HepG2 (cell line): ENCODE results near the gene INHBC. TPM values are rescaled to one million over a fixed set of nuclear protein-coding genes. Genes with fewer than 3 reads are reported as not detected.

Experiments used
- CERS6 ChIP-seq: sonication (generic); formaldehyde crosslinking; IDR thresholded peaks from 2 replicates; pipeline ENCODE4 v1.5.0; 2020; ENCODE audit warnings: missing genetic modification reagents
- CREBL2 ChIP-seq: sonication (generic); formaldehyde crosslinking; IDR thresholded peaks from 2 replicates; pipeline ENCODE4 v1.8.1; 2023; ENCODE audit warnings: missing genetic modification reagents, mild to moderate bottlenecking, borderline replicate concordance
- DMAP1 ChIP-seq: IDR thresholded peaks from 2 replicates; pipeline ENCODE4 v1.6.1; 2016
- MTA1 ChIP-seq: sonication (generic); formaldehyde crosslinking; IDR thresholded peaks from 2 replicates; pipeline ENCODE4 v1.4.0; 2020; ENCODE audit warnings: missing genetic modification reagents, mild to moderate bottlenecking, borderline replicate concordance
- MTA3 ChIP-seq: sonication (generic); formaldehyde crosslinking; IDR thresholded peaks from 2 replicates; pipeline ENCODE4 v1.4.0; 2020; ENCODE audit warnings: missing genetic modification reagents
- NFIB ChIP-seq: sonication (generic); formaldehyde crosslinking; IDR thresholded peaks from 2 replicates; pipeline ENCODE4 v1.9.0; 2021; ENCODE audit warnings: missing genetic modification reagents, mild to moderate bottlenecking, borderline replicate concordance
- NR2C2 ChIP-seq: sonication (generic); formaldehyde crosslinking; IDR thresholded peaks from 2 replicates; pipeline ENCODE4 v1.4.0; 2020; ENCODE audit warnings: missing genetic modification reagents, mild to moderate bottlenecking, moderate library complexity, borderline replicate concordance
- TCF12 ChIP-seq, 2 experiments: fragments of 450-650 bp in 1 of 2; sonication (generic) in 1 of 2; formaldehyde crosslinking in 1 of 2; IDR thresholded peaks; 2 replicates each; pipeline versions ENCODE4 v1.6.1 to v1.8.0; 2017 to 2022; ENCODE audit warnings: antibody characterized with exemption in 1 of 2, mild to moderate bottlenecking in 1 of 2, missing genetic modification reagents in 1 of 2, moderate library complexity in 1 of 2
- ZBTB21 ChIP-seq: sonication (generic); formaldehyde crosslinking; IDR thresholded peaks from 2 replicates; pipeline ENCODE4 v1.4.0; 2020; ENCODE audit warnings: missing genetic modification reagents
- ZNF136 ChIP-seq: sonication (generic); formaldehyde crosslinking; IDR thresholded peaks from 2 replicates; pipeline ENCODE4 v1.8.1; 2022; ENCODE audit warnings: low read depth, mild to moderate bottlenecking, moderate library complexity, missing genetic modification reagents
- ZNF350 ChIP-seq: sonication (generic); formaldehyde crosslinking; IDR thresholded peaks from 2 replicates; pipeline ENCODE4 v1.4.0; 2020; ENCODE audit warnings: mild to moderate bottlenecking, low read depth, missing genetic modification reagents, borderline replicate concordance
- ZNF670 ChIP-seq: sonication (generic); formaldehyde crosslinking; IDR thresholded peaks from 2 replicates; pipeline ENCODE4 v1.8.0; 2022; ENCODE audit warnings: mild to moderate bottlenecking, missing genetic modification reagents, borderline replicate concordance
- ZNF703 ChIP-seq: sonication (generic); formaldehyde crosslinking; IDR thresholded peaks from 2 replicates; pipeline ENCODE4 v1.5.1; 2020; ENCODE audit warnings: missing genetic modification reagents, mild to moderate bottlenecking, moderate library complexity, borderline replicate concordance
- ZNF724P ChIP-seq: sonication (generic); formaldehyde crosslinking; IDR thresholded peaks from 2 replicates; pipeline ENCODE4 v1.8.0; 2022; ENCODE audit warnings: missing genetic modification reagents, borderline replicate concordance
- polyA plus RNA-seq, 8 experiments: library from polyadenylated mRNA; depleted of rRNA in 3 of 8; stranded (reverse) in 7 of 8; unstranded in 1 of 8; fragments of >200 nt; fragmentation: Illumina TruSeq in 4 of 8; extraction: Trizol in 4 of 8; gene quantifications; 2 replicates each; pipeline versions ENCODE4 v1.2.1 to v1.2.3, GENCODE V29; 2011 to 2016; ENCODE audit warnings: low read depth in 4 of 8, missing spikeins in 1 of 8, mixed read lengths in 1 of 8; ENCODE audit not compliant: insufficient read depth in 1 of 8
- total RNA-seq, 5 experiments: library from RNA; depleted of rRNA; stranded (reverse); fragments of >200 nt; fragmentation: Illumina TruSeq; extraction: Trizol; gene quantifications; 2 replicates each; pipeline ENCODE4 v1.2.3, GENCODE V29; 2016; ENCODE audit warnings: low read depth in 1 of 5
- TF ChIP-seq, protein P1 (sequence below): sonication (generic); formaldehyde crosslinking; IDR thresholded peaks from 2 replicates; pipeline ENCODE4 v1.4.0; 2020; ENCODE audit warnings: missing genetic modification reagents, mild to moderate bottlenecking, borderline replicate concordance
- TF ChIP-seq, protein P2 (sequence below): sonication (generic); formaldehyde crosslinking; IDR thresholded peaks from one replicate; pipeline ENCODE4 v1.5.1; 2020; ENCODE audit warnings: mild to moderate bottlenecking, missing genetic modification reagents; ENCODE audit errors: not compliant biosample characterization

INHBC gene
- total and polyA plus RNA-seq, 2 of the 13 experiments (the other 11 are each of a cell fraction or from before 2014, with no cell fraction given): 1.8 to 13.8 TPM

DNA sequence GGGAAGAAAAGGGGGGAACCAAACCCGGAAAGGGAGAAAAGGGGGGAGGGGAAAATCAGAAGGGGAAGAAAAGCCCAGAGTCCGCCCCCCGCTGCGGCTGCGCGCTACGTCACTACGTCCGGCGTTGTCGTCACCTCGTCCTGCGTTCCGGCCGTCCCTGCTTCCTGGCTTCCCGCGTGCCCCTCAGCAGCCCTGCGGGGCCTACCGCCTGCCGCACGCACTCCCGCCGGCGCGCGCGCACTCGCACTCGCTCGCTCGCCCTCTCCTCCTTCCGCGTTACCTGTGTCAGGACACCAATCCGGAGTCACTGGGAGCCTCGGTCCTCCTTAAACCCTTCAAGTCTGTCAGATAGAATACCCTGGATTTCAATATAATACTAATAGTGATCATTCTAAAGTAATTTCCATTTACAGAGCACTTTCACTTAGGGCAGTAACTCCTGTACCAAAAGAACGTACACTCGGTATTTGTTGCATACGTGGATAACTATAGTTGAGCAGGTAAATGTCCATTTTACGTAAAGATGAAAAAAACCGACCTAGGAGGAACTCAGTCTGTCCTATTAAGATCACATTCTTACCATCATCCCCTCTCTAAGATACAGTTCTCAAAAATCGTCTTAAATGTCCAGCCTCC lies 3.5 kb upstream of the INHBC start, which contains the start of gene R3HDM2 (continued):
- TF ChIP-seq, protein P1, sequence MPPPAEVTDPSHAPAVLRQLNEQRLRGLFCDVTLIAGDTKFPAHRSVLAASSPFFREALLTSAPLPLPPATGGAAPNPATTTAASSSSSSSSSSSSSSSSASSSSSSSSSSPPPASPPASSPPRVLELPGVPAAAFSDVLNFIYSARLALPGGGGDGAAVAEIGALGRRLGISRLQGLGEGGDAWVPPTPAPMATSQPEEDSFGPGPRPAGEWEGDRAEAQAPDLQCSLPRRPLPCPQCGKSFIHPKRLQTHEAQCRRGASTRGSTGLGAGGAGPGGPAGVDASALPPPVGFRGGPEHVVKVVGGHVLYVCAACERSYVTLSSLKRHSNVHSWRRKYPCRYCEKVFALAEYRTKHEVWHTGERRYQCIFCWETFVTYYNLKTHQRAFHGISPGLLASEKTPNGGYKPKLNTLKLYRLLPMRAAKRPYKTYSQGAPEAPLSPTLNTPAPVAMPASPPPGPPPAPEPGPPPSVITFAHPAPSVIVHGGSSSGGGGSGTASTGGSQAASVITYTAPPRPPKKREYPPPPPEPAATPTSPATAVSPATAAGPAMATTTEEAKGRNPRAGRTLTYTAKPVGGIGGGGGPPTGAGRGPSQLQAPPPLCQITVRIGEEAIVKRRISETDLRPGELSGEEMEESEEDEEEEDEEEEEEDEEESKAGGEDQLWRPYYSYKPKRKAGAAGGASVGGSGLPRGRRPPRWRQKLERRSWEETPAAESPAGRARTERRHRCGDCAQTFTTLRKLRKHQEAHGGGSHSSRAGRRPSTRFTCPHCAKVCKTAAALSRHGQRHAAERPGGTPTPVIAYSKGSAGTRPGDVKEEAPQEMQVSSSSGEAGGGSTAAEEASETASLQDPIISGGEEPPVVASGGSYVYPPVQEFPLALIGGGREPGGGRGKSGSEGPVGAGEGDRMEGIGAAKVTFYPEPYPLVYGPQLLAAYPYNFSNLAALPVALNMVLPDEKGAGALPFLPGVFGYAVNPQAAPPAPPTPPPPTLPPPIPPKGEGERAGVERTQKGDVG: peak; percentile 68; the same call in 1 of the 2 replicates
- TF ChIP-seq ZNF136 (CRISPR knock-in tag) (no peak), DMAP1 (CRISPR knock-in tag) (peak; percentile 81), MTA1 (CRISPR knock-in tag) (no peak), ZNF350 (peak; percentile 79), TCF12 (IDR thresholded peaks at IDR 0.05) (no peak), TCF12 (CRISPR knock-in tag; IDR thresholded peaks at IDR 0.05) (no peak), ZNF670 (CRISPR knock-in tag) (peak; percentile 73; the same call in 1 of the 2 replicates), ZNF724P (peak; percentile 87; the same call in 1 of the 2 replicates), ZNF703 (no peak), CERS6 (CRISPR knock-in tag) (no peak), NR2C2 (no peak; the same call in 1 of the 2 replicates), NFIB (CRISPR knock-in tag) (no peak), ZBTB21 (CRISPR knock-in tag) (peak; percentile 90), MTA3 (CRISPR knock-in tag) (no peak), CREBL2 (CRISPR knock-in tag) (no peak)
- TF ChIP-seq, protein P2, sequence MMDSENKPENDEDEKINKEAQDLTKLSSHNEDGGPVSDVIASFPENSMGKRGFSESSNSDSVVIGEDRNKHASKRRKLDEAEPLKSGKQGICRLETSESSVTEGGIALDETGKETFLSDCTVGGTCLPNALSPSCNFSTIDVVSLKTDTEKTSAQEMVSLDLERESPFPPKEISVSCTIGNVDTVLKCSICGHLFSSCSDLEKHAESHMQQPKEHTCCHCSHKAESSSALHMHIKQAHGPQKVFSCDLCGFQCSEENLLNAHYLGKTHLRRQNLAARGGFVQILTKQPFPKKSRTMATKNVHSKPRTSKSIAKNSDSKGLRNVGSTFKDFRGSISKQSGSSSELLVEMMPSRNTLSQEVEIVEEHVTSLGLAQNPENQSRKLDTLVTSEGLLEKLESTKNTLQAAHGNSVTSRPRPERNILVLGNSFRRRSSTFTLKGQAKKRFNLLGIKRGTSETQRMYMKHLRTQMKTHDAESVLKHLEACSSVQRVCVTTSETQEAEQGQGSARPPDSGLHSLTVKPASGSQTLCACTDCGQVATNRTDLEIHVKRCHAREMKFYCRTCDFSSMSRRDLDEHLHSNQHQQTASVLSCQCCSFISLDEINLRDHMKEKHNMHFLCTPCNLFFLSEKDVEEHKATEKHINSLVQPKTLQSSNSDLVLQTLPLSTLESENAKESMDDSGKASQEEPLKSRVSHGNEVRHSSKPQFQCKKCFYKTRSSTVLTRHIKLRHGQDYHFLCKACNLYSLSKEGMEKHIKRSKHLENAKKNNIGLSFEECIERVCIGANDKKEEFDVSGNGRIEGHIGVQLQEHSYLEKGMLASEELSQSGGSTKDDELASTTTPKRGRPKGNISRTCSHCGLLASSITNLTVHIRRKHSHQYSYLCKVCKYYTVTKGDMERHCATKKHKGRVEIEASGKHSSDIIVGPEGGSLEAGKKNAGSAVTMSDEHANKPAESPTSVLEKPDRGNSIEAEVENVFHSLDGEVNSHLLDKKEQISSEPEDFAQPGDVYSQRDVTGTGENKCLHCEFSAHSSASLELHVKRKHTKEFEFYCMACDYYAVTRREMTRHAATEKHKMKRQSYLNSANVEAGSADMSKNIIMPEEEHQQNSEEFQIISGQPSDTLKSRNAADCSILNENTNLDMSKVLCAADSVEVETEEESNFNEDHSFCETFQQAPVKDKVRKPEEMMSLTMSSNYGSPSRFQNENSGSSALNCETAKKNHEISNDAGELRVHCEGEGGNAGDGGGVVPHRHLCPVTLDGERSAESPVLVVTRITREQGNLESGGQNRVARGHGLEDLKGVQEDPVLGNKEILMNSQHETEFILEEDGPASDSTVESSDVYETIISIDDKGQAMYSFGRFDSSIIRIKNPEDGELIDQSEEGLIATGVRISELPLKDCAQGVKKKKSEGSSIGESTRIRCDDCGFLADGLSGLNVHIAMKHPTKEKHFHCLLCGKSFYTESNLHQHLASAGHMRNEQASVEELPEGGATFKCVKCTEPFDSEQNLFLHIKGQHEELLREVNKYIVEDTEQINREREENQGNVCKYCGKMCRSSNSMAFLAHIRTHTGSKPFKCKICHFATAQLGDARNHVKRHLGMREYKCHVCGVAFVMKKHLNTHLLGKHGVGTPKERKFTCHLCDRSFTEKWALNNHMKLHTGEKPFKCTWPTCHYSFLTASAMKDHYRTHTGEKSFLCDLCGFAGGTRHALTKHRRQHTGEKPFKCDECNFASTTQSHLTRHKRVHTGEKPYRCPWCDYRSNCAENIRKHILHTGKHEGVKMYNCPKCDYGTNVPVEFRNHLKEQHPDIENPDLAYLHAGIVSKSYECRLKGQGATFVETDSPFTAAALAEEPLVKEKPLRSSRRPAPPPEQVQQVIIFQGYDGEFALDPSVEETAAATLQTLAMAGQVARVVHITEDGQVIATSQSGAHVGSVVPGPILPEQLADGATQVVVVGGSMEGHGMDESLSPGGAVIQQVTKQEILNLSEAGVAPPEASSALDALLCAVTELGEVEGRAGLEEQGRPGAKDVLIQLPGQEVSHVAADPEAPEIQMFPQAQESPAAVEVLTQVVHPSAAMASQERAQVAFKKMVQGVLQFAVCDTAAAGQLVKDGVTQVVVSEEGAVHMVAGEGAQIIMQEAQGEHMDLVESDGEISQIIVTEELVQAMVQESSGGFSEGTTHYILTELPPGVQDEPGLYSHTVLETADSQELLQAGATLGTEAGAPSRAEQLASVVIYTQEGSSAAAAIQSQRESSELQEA (CRISPR knock-in tag): no peak
